HCT116 (cell line): ENCODE results near the gene ZNF584. TPM values are rescaled to one million over a fixed set of nuclear protein-coding genes. Genes with fewer than 3 reads are reported as not detected.
"Not testable (repeated sequence)": the region's sequence is repeated elsewhere in the genome, so short reads cannot be mapped to it uniquely, and the experiment has no call there.

ENCODE experiments used
- ATAC-seq: fragments of 200-7000 bp; cut with Tn5 transposase; 2 replicates; pipeline ENCODE4 v1.9.1; 2020; ENCODE audit warnings: mild to moderate bottlenecking, moderate library complexity
- BruUV-seq: library from RNA; stranded (reverse); fragments of 400-500 nt; replicated peaks from 2 replicates; lab custom pipeline; 2021; lab: Mats Ljungman, UMichigan
- CTCF ChIA-PET: fragments of 300-600 bp; sonication (Branson Sonifier 250); formaldehyde crosslinking; loops from one replicate; lab custom pipeline; 2021; ENCODE audit warnings: antibody characterized with exemption; lab: Charles Lee
- POLR2A ChIA-PET: fragments of 300-600, 350-600 bp; sonication (Branson Sonifier 250); formaldehyde crosslinking; loops from one replicate; lab custom pipeline; 2021; ENCODE audit warnings: antibody characterized with exemption; lab: Charles Lee
- RAD21 ChIA-PET, 2 experiments: fragments of 300-600 bp; sonication (Branson Sonifier 250); formaldehyde crosslinking; loops; one replicate each; lab custom pipeline; 2023; ENCODE audit warnings: low total read pairs in 2 of 2; ENCODE audit not compliant: uncharacterized antibody in 2 of 2, unreplicated experiment in 2 of 2, low non-redundant PET in 1 of 2; lab: Charles Lee
- DNase-seq: peaks from one replicate; pipeline ENCODE4 v3.0.0-alpha.2; 2010; ENCODE audit warnings: low read depth, low spot score
- H2AFZ ChIP-seq: fragments of 200-600 bp; shearing (Covaris generic), sonication (generic); 2 replicates; pipeline ENCODE4 v1.6.1; 2017; ENCODE audit warnings: low read depth, mixed run types, mixed read lengths, antibody characterized with exemption, low read length; ENCODE audit not compliant: poor library complexity, severe bottlenecking
- H3K27ac ChIP-seq: 2 replicates; pipeline ENCODE4 v1.5.1; 2012; ENCODE audit warnings: low read depth, low read length
- H3K27me3 ChIP-seq: fragments of 200-600 bp; sonication (generic); 2 replicates; pipeline ENCODE4 v1.6.1; 2016; ENCODE audit warnings: mixed run types, low read length, mixed read lengths; ENCODE audit not compliant: insufficient read depth
- H3K36me3 ChIP-seq, 2 experiments: fragments of 200-500 bp in 1 of 2; fragments of 200-600 bp in 1 of 2; sonication (Bioruptor generic) in 1 of 2; sonication (generic) in 1 of 2; 2 replicates each; pipeline versions ENCODE4 v1.5.1 to v1.6.1; 2014 to 2016; ENCODE audit warnings: low read length in 2 of 2, inconsistent platforms in 1 of 2, mixed read lengths in 1 of 2, mixed run types in 1 of 2; ENCODE audit not compliant: insufficient read depth in 2 of 2, control insufficient read depth in 1 of 2
- H3K4me1 ChIP-seq, 2 experiments: fragments of 200-600 bp in 1 of 2; sonication (generic) in 1 of 2; 2 replicates each; pipeline versions ENCODE4 v1.5.1 to v1.6.1; 2012 to 2017; ENCODE audit warnings: low read length in 2 of 2, inconsistent platforms in 1 of 2, mild to moderate bottlenecking in 1 of 2, mixed read lengths in 1 of 2, mixed run types in 1 of 2, moderate library complexity in 1 of 2; ENCODE audit not compliant: insufficient read depth in 2 of 2, control insufficient read depth in 1 of 2
- H3K4me2 ChIP-seq: fragments of 200-600 bp; sonication (generic); 2 replicates; pipeline ENCODE4 v1.6.1; 2017; ENCODE audit warnings: mixed run types, low read length, mixed read lengths
- H3K4me3 ChIP-seq, 2 experiments: fragments of 200-600 bp in 1 of 2; sonication (generic) in 1 of 2; replicated peaks in 1 of 2; 2 replicates each; pipeline ENCODE4 v1.5.1; 2011 to 2016; ENCODE audit warnings: low read length in 2 of 2, control low read depth in 1 of 2, low read depth in 1 of 2, mild to moderate bottlenecking in 1 of 2, mixed read lengths in 1 of 2, mixed run types in 1 of 2
- H3K79me2 ChIP-seq: fragments of 200-600 bp; sonication (generic); 2 replicates; pipeline ENCODE4 v1.6.1; 2017; ENCODE audit warnings: mild to moderate bottlenecking, mixed run types, low read length, moderate library complexity, mixed read lengths; ENCODE audit not compliant: insufficient read depth
- H3K9ac ChIP-seq: fragments of 200-600 bp; sonication (generic); 2 replicates; pipeline ENCODE4 v1.6.1; 2016; ENCODE audit warnings: low read length, mixed read lengths
- H3K9me2 ChIP-seq: fragments of 200-600 bp; sonication (generic), shearing (Covaris generic); 2 replicates; pipeline ENCODE4 v1.6.1; 2017; ENCODE audit warnings: mixed run types, mild to moderate bottlenecking, moderate library complexity; ENCODE audit not compliant: insufficient read depth
- H3K9me3 ChIP-seq, 2 experiments: fragments of 200-500 bp in 1 of 2; fragments of 200-600 bp in 1 of 2; sonication (Bioruptor generic) in 1 of 2; sonication (generic) in 1 of 2; 2 replicates each; pipeline ENCODE4 v1.6.1; 2014 to 2017; ENCODE audit warnings: low read length in 2 of 2, mixed read lengths in 2 of 2, inconsistent platforms in 1 of 2, low read depth in 1 of 2, mild to moderate bottlenecking in 1 of 2, mixed run types in 1 of 2, moderate library complexity in 1 of 2; ENCODE audit not compliant: control insufficient read depth in 1 of 2, insufficient read depth in 1 of 2
- H4K20me1 ChIP-seq: fragments of 200-600 bp; sonication (generic), shearing (Covaris generic); 2 replicates; pipeline ENCODE4 v1.6.1; 2017; ENCODE audit warnings: mixed run types, mild to moderate bottlenecking, moderate library complexity; ENCODE audit not compliant: insufficient read depth
- ATF3 ChIP-seq: IDR thresholded peaks from 2 replicates; pipeline ENCODE4 v1.6.1; 2012
- CBX3 ChIP-seq: IDR thresholded peaks from 2 replicates; pipeline ENCODE4 v1.6.1; 2012; ENCODE audit warnings: low read depth
- ELF1 ChIP-seq: IDR thresholded peaks from 2 replicates; pipeline ENCODE4 v1.6.1; 2012; ENCODE audit warnings: low read depth, borderline replicate concordance
- EZH2 ChIP-seq: fragments of 200-600 bp; sonication (generic); IDR thresholded peaks from 2 replicates; pipeline ENCODE4 v1.6.1; 2017; ENCODE audit warnings: antibody characterized with exemption, mixed run types
- EZH2phosphoT487 ChIP-seq: fragments of 200-600 bp; IDR thresholded peaks from 2 replicates; pipeline ENCODE4 v1.6.1; 2018; ENCODE audit warnings: antibody characterized with exemption, borderline replicate concordance
- POLR2A ChIP-seq: IDR thresholded peaks from 2 replicates; pipeline ENCODE4 v1.7.0; 2011; ENCODE audit warnings: borderline replicate concordance; ENCODE audit not compliant: insufficient read depth, insufficient read length; ENCODE audit errors: extremely low read depth
- SIN3A ChIP-seq: IDR thresholded peaks from 2 replicates; pipeline ENCODE4 v1.6.1; 2012; ENCODE audit warnings: low read depth
- YY1 ChIP-seq: IDR thresholded peaks from 2 replicates; pipeline ENCODE4 v1.6.1; 2011; ENCODE audit warnings: low read length, low read depth, moderate library complexity, mild to moderate bottlenecking; ENCODE audit not compliant: insufficient replicate concordance; ENCODE audit errors: extremely low read depth
- ZFX ChIP-seq: fragments of 450-650 bp; IDR thresholded peaks from 2 replicates; pipeline ENCODE4 v1.6.1; 2017
- intact Hi-C: fragments of 100-400 bp; cut with micrococcal nuclease; formaldehyde crosslinking; loops from 2 replicates; pipeline ENCODE4 v1.10.0; 2022
- total RNA-seq: library from RNA; stranded (reverse); gene quantifications from one replicate; pipeline ENCODE4 v1.2.1, GENCODE V29; 2021; ENCODE audit not compliant: unreplicated experiment

ZNF584 gene
- total RNA-seq, 1 experiment from 2014 or later = 25.8 TPM

DNA sequence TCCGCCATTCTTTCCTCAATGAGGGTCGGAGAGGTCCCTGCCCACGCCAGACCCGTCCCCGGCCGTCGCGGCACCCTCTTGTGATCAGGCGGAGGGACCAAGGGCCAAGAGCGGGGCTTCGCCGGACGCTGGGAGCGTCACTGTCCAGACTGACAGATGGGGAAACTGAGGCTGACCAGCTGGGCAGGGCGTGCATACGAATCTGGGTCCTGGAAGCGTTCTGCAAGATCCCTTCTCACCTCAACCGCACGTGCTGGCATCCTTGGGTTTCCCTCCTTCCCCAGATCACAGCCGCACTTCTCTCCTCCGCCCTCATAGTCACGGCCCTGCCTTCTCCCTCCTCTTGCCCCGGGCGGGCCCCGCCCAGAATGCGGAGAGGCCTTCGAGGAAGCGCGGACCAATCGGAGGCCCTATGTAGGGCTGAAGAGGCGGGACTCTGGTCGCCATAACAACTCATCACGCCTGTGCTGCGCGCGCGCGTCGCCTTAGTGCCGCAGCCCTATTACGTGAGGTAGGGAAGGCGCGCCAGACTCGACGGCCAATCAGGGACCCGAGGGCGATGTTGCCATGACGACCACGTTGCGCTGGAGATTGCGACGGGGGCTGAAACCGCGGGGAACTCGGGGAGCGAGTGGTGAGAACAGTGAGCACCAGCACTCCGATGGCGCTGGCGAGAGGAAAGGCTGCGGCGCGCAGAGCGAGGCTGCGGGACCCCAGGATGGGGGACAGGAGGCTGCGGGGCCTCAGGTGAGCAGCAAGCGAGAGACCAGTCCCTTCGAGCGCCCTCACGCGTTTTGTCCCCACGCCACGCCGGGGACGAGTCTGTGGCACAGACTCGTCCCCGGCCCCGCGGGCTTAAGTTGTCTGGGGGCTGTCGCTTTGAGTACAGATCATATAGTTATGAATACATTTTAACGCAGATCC is 7.3 kb upstream of the ZNF584 start (continued):
- TF ChIP-seq YY1 (peak; percentile 48), ZFX (no peak), ELF1 (no peak), POLR2A (peak; percentile 94)

- ATAC-seq = no peak
- no peak for DNase-seq
- Histone ChIP-seq H3K27me3 (no peaks in the 10 kb centered on the region), H3K79me2 (peaks cover 15% of the 10 kb centered on the region), H3K4me3 (peak overlapping the region; percentile 68 to 83), H3K4me2 (peak overlapping the region; percentile 97), H2AFZ (no peak overlapping the region), H3K27ac (peak overlapping the region; percentile 80), H3K36me3 (no peaks in the 10 kb centered on the region), H3K9me3 (no peaks in the 10 kb centered on the region), H3K9ac (peak overlapping the region; percentile 86), H4K20me1 (no peaks in the 10 kb centered on the region), H3K4me1 (peaks cover 15 to 26% of the 10 kb centered on the region in 2 experiments), H3K9me2 (no peaks in the 10 kb centered on the region)
- TF ChIP-seq EZH2 = no peak
- no peak for TF ChIP-seq EZH2phosphoT487
- TF ChIP-seq ELF1 = no peak
- no peak for TF ChIP-seq CBX3
- no peak for TF ChIP-seq YY1
- TF ChIP-seq ZFX = no peak
- no peak for TF ChIP-seq SIN3A
- TF ChIP-seq ATF3 = no peak
- RAD21 ChIA-PET = no interaction called here
- intact Hi-C loops = no loop called here
- POLR2A ChIA-PET = interaction anchor here (0.7 kb wide), 1 partner anchor 152 kb away, joined by 4 read pairs; no protein-coding TSS in a partner anchor
- CTCF ChIA-PET = no interaction called here
- BruUV-seq = TSS peak; percentile 45
Measured at GRCh38 chr19:58401840-58402421, 6.5 kb upstream of the ZNF584 start.

DNA sequence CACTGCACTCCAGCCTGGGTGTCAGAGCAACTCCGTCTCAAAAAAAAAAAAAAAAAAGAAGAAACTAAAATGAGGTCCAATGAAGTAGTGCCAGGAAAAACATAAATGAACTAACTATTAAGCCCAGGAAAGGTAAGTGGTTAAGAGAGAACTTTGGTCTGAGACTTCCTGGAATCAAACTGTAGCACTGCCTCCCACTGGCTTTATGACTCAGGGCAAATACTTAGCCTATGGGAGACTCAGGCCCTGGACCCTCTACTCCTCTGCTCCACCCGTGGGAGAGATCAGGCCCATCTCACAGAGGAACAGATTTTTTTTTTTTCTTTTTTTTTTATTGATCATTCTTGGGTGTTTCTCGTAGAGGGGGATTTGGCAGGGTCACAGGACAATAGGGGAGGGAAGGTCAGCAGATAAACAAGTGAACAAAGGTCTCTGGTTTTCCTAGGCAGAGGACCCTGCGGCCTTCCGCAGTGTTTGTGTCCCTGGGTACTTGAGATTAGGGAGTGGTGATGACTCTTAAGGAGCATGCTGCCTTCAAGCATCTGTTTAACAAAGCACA is 4.5 kb upstream of the ZNF584 start:
- ATAC-seq, H3K9me2 ChIP-seq, DNase-seq, H3K27me3 ChIP-seq, H3K9me3 ChIP-seq, H3K9ac ChIP-seq, H3K4me2 ChIP-seq, H4K20me1 ChIP-seq, H3K4me3 ChIP-seq, RAD21 ChIA-PET, intact Hi-C loops, H3K36me3 ChIP-seq, H2AFZ ChIP-seq, H3K27ac ChIP-seq, BruUV-seq: not testable (repeated sequence)
- H3K4me1 ChIP-seq = peaks cover 21 to 35% of the 10 kb centered on the region in 2 experiments
- CTCF ChIA-PET = interaction anchor here (0.6 kb wide), 1 partner anchor 110 kb away, joined by 3 read pairs; no protein-coding TSS in a partner anchor
- POLR2A ChIA-PET = interaction anchor here (0.6 kb wide), 1 partner anchor 15 kb away, joined by 4 read pairs; no protein-coding TSS in a partner anchor
- peaks cover 33% of the 10 kb centered on the region for H3K79me2 ChIP-seq
